Measurements from ENCODE around the gene VPS37B.

Gene VPS37B

DNA sequence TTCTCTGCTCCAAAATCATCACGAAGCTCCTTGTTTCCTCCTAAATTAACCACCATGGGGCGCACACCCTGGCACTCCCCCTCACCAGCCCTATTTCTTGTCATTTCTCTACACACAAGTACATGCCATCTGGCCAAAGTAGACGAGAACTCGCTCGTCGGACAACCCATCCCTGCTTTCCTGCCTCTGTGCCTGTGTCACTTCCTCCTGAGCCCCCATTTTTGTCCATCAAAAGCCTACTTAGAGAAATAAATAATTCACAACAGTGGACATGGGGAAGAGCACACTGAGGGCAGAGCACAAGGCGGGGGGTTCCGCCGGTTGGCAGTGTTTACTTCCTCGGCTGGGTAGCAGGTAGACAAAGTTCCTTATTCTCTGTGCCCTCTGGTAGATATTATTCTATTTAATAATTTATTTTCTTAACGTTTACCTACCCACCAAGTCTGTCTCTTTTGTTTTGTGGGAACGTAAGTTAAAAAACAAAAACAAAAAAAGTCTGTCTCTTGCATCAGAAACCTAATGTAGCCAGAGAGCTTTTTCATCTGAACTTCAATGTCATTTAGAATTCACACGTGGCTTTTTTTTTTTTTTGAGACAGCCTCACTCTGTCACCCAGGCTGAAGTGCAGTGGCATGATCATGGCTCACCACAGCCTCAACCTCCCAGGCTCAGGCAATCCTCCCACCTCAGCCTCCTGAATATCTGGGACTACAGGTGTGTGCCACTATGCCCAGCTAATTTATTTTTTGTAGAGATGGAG is 6.0 kb downstream of the VPS37B start:
- TF ChIP-seq CTCF (IDR thresholded peaks at IDR 0.05; ENCODE audit: control extremely low read depth, extremely low read depth, low read depth, missing control alignments), result no peak
- DNase-seq (ENCODE audit: extremely low spot score), result no peak
- ChIA-PET CTCF (interaction anchor here (0.8 to 2.7 kb wide), 4 partner anchors 8 to 29 kb away, joined by 3 to 12 read pairs (median 5); no protein-coding TSS in a partner anchor), POLR2A (interaction anchor here (0.7 kb wide), 1 partner anchor 1656 kb away, joined by 3 read pairs; no protein-coding TSS in a partner anchor)

DNA sequence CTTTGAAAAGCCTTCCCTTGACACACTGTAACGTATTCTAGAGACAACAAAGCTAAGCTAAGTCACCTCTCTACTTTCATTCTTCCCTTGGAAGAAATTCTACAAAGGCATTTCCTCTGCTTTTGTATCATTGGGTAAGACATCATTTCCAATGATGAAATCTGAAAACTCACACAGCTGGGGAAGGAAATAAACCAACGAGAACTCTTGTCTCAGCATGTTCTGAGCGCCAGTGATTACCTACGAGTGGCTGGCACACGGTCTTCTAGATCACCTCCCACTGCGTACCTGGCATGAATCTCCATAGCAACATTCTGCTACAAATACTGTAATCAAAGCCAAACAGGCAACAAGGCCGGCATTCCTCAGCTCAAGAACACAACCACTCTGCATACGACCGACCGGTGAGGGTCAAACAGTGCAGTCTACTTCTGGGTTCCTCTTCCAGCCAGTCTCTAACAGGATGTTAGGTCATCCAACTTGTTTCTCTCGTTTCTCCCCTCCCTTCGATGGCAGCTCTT is 7.6 kb downstream of the VPS37B start:
- POLR2A ChIA-PET, result interaction anchor here (0.6 to 1.0 kb wide), 2 partner anchors 15 to 344 kb away, joined by 3 to 4 read pairs; partner anchors contain the start of gene MPHOSPH9
- CTCF ChIA-PET, result interaction anchor here (0.9 to 2.0 kb wide), 6 partner anchors 8 to 45 kb away, joined by 3 to 10 read pairs (median 4); no protein-coding TSS in a partner anchor
- peak; percentile 54 for DNase-seq (ENCODE audit: extremely low spot score)
- no peak for TF ChIP-seq CTCF (IDR thresholded peaks at IDR 0.05; ENCODE audit: control extremely low read depth, extremely low read depth, low read depth, missing control alignments)

DNA sequence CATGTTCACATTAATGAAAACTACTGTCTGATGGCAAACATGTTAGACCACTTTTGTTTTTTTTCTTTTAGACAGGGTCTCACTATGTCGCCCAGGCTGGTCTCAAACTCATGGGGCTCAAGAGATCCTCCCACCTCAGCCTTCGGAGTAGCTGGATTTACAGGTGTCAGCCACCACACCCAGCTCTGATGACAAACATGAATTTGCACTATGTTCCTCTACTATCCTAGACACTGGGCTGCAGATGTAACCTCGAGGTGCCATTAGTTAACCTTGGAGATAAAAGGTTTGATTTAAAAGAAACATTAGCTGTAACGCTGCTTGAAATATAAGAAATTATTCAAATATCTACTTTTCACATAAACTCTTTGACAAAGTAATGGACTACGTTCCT is 8.1 kb downstream of the VPS37B start:
- ChIA-PET POLR2A (no interaction called here), CTCF (interaction anchor here (0.9 to 2.0 kb wide), 6 partner anchors 8 to 45 kb away, joined by 3 to 10 read pairs (median 4); no protein-coding TSS in a partner anchor)
- TF ChIP-seq CTCF (IDR thresholded peaks at IDR 0.05; ENCODE audit: control extremely low read depth, extremely low read depth, low read depth, missing control alignments), result no peak
- DNase-seq (ENCODE audit: extremely low spot score), result no peak

DNA sequence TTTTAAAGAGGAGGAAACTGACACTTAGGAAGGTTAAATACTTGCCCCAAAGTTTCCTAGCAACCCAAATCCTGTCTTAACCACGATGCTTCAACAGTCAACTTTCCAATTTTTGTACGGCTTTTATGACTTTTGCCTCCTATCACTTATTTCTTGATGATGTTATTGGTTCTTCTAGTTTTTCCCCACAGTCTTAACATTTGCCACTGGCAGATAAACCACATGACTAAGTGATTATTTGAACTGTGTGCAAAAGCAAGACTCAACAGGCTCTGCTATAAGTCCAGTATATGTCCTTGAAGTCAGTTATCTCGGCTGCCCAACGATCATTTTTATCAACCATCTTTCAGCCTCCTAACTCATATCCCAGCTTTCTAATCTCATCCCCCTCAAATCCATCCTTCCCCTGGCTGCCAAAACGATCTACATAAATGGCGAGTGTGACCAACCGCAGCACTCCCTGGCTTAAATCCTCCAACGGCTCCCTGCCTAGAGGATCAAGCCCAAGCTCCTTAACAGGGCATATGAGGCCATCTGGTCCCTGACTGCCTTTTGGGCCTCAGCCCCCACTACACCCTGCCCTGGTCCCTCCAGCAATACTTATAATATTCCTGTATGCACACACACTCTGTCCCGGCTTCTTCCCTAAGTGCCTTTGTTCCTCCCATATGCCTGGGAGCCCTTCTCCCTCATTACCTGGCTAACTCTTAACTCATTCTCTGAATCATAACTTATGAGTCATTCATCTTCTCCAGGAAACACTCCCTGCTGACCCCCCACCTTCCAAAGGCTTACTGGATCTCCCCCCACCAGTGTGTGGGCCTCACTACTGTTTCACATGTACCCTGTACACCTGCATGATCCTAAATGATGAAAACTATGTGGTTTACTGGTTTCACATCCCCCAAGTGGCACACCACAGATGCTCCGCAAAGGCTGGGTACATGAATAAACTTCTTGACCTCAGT is 8.8 kb downstream of the VPS37B start:
- DNase-seq (ENCODE audit: extremely low spot score), result peak; percentile 56
- ChIA-PET CTCF (interaction anchor here (1.4 to 2.0 kb wide), 4 partner anchors 7 to 46 kb away, joined by 3 to 10 read pairs (median 6); no protein-coding TSS in a partner anchor), POLR2A (interaction anchor here (0.6 kb wide), 1 partner anchor 241 kb away, joined by 4 read pairs; no protein-coding TSS in a partner anchor)
- TF ChIP-seq CTCF (IDR thresholded peaks at IDR 0.05; ENCODE audit: control extremely low read depth, extremely low read depth, low read depth, missing control alignments), result no peak

DNA sequence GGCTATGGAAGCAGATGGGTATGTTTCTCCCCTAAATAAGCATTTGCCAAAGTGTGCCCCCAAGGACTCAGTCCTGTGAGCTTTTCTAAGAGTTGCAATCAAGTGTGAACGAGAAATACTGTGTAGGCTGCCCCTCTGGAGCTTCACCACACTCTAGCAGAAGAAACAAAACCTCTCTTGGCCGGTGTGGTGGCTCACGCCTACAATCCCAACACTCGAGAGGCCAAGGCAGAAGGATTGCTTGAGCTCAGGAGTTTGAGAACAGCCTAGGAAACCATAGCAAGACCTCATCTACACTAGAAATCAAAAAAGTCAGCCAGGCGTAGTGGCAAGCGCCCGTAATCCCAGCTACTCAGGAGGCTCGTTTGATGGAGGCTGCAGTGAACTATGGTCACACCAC is 9.8 kb downstream of the VPS37B start:
- CTCF ChIA-PET, result interaction anchor here (0.9 kb wide), 1 partner anchor 9 kb away, joined by 5 read pairs; no protein-coding TSS in a partner anchor
- POLR2A ChIA-PET, result interaction anchor here (0.7 kb wide), 1 partner anchor 22 kb away, joined by 7 read pairs; no protein-coding TSS in a partner anchor
- no peak for DNase-seq (ENCODE audit: extremely low spot score)
- no peak for TF ChIP-seq CTCF (IDR thresholded peaks at IDR 0.05; ENCODE audit: control extremely low read depth, extremely low read depth, low read depth, missing control alignments)

All from GM10248 (cell line).